LNCAP (cell line): Measurements from ENCODE around the gene PPCDC.

Source experiments
- TF ChIP-seq, protein P1 (sequence below): fragments of 450-650 bp; IDR thresholded peaks from 2 replicates; pipeline ENCODE4 v1.5.1; 2017; ENCODE audit warnings: mild to moderate bottlenecking

The PPCDC gene

DNA sequence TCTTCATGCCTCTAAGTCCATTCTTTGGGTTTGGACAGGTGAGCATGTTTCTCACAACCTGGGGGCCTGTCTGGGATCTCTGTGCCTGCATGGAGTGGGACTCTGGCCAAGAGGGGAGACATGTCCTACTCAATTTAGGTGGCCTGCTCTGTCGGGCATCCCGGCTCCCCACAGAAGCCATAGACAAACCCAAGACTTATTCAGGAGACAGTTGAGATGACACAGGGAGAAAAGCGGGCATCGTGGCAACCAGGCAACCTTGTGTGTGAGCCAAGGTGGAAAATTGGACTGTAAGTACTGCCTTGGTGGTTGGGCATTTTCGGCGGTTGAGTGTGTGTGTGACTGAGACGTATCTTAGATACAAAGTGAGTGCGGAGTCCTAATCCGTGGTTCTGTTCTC lies 40.5 kb downstream of the PPCDC start:
- TF ChIP-seq, protein P1, sequence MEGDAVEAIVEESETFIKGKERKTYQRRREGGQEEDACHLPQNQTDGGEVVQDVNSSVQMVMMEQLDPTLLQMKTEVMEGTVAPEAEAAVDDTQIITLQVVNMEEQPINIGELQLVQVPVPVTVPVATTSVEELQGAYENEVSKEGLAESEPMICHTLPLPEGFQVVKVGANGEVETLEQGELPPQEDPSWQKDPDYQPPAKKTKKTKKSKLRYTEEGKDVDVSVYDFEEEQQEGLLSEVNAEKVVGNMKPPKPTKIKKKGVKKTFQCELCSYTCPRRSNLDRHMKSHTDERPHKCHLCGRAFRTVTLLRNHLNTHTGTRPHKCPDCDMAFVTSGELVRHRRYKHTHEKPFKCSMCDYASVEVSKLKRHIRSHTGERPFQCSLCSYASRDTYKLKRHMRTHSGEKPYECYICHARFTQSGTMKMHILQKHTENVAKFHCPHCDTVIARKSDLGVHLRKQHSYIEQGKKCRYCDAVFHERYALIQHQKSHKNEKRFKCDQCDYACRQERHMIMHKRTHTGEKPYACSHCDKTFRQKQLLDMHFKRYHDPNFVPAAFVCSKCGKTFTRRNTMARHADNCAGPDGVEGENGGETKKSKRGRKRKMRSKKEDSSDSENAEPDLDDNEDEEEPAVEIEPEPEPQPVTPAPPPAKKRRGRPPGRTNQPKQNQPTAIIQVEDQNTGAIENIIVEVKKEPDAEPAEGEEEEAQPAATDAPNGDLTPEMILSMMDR = no peak

DNA sequence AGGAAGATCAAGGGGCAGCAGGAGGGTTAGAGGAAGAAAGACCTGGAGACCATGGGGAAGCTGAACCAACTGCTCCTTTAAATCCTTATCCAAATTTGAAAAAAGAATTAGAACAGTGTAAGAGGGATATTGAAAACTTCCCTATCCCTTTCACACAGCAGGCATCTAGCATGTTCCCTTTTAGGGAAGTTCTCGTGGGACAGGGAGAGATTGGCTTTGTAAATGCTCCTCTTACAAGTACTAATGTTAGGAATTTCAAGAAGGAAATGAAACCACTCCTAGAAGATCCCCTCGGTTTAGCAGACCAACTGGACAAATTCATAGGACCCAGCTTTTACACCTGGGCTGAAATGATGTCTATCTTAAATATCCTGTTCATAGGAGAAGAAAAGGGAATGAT lies 41.5 kb downstream of the PPCDC start:
- TF ChIP-seq, protein P1 = no peak

DNA sequence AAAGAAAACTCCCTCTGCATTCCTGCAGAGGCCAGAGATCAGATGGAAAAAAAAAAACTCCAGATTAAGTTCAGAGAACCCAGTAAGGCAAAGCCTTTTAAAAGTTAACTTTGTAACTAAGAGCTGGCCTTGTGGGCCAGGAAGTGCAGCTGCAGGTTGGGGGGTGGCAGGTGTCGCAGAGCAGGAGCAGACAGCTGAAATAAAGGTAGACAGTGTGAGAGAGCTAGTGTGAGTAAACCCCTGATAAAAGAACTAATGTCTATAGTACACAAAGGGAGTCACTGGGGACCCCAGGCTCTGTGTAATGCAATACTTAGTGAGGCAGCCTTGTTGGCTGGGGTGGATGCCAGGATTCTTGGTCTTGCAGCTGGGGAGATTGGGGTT lies 42.1 kb downstream of the PPCDC start:
- TF ChIP-seq, protein P1 = no peak

DNA sequence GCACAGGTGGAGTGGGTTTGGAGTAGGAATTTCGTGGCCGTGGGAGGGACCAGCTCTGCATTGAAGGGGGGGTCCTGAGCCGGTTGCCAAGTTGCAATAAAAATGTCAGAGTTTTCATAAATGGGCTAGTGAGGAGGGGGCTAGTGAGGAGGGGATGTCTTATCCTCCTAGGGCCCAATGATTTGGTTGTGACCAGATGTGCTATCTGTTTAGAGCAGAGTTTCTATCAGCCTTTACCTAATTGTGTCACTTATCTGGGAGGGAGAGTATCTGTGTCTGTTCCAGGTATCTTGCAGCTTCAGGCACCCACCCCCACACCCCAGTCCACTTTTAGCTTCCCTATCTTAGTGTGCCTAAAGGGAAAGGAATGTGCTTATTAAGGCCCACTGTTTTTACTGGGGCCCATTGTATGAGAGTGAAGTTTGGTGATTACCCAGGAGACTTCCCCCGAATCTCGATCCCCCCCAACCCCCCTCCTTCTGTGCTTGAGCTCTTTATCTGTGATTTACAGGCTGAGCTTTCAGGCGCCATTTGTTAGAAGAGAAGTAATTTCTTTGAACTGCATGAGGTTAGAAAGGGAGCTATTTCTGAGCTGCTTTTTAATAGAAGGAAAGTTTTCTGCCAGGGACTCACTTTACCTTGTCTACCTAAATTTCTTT lies 42.6 kb downstream of the PPCDC start:
- TF ChIP-seq, protein P1 = no peak

DNA sequence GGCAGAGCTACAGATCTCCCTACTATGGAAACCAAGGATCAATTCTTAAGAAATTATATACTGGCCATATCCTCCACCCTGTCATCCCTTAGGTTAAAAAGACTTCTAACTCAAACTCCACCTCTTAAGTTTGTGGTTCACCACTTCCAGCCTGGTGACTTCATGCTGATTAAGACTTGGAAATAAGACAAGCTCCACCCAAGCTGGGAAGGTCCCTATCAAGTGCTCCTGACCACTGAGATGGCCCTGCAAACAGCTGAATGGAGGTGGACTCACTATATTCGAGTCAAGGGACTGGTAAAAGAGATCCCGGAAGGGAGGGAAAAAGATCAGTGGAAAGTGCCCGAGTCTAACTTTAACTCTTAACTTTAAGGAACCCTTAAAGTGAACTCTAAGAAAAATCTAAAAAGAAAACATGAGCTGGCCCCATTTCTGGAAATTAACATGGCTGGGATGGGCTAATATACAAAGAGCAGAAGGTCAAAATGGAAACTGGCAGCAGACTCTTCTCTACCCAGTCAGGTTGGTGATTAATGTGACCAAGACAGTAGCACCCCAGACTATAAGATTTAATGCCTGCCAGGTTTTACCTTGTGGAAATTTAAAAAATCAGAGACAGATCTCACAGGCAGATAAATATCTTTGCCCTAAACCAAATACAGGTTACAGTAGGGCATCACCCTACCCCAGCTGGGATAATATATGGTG lies 43.9 kb downstream of the PPCDC start:
- TF ChIP-seq, protein P1 = no peak

DNA sequence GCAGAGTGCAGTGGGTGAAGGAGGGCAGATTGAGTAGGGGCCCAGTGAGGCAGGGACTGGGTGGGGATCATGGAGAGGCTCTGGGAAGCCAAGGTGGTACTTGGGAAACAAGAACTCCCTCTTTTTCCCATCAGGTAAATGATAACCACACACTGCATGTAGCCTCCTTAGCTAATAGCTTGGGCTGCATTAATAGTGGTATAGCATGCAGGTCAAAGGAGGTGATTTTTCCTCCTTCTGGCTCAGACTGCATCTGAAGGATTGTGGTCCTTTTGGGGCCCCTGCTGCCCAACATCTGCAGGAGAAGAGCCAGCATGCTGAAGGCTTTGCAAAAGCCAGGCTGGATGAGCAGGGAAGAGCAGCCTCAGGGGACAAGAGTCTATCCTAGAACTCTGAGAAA lies 45.4 kb downstream of the PPCDC start:
- TF ChIP-seq, protein P1 = no peak

DNA sequence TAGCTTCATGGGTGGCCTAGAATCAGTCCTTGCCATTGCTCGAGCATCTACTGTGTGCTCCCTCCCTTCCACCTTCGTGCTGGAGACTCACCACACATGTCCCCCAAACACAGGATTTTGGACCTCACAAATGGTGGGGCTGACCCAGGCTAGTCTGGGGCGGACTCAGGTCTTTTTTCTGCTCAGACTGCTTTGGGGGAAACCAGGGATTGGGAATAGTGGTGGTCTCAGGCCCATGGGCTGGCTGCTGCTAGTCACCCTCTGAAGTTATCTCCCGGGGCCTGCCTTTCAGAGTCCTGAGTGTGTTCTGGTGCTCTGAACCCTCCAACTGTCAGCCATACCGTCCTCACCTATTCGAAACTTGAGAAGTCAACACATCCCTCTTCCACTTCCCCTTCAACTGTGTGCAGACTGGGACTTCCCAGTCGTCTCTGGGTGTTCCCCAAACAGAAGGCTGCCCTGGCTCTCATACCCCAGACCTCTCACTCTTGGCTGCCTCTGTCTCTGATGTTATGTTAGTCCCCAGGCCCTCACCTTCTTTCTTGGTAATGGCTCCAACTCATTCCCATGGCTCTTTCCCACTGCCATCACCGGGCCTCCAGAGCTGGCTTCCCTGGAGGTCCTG lies 46.0 kb downstream of the PPCDC start:
- TF ChIP-seq, protein P1 = no peak
